Fibroblast of villous mesenchyme (primary cell): ENCODE results near the gene ZNG1C. TPM values are rescaled to one million over a fixed set of nuclear protein-coding genes. Genes with fewer than 3 reads are reported as not detected.
"Not testable (repeated sequence)": the region's sequence is repeated elsewhere in the genome, so short reads cannot be mapped to it uniquely, and the experiment has no call there.

Experiments
- DNase-seq: peaks from one replicate; pipeline ENCODE4 v3.0.0-alpha.2; 2010; ENCODE audit warnings: low read depth
- H3K4me3 ChIP-seq: 2 replicates; pipeline ENCODE4 v1.5.1; 2011; ENCODE audit warnings: low read depth, mild to moderate bottlenecking, low read length
- total RNA-seq: library from RNA; depleted of rRNA; stranded (reverse); fragments of >200 nt; gene quantifications from 2 replicates; pipeline ENCODE4 v1.2.3, GENCODE V29; 2012

Gene ZNG1C
- 17.7 and 21.6 TPM in 2 replicates for total RNA-seq

DNA sequence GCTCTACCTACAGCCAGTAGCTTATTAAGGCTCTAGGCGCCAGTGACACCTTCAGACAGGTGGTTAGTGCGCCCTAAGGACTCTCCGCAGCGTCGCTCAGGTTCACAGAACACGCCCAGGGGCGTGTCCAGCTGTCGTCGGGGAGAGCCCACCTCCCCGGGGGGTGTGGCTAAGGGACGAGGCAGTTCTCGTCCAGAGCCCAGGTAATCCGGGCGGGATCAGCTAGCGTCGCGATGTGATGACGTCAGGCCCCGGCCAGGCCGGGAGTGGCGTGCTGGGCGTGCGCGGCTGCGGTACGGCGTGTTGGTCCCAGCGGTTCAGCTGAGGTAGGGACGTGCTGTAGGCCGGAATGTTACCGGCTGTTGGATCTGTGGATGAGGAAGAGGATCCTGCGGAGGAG is at the start of gene ZNG1C:
TSS of gene ZNG1C (plus strand) at position 301 of the 400 bp plus-strand sequence. CDS start at position 350, 49 bp downstream.
- DNase-seq, H3K4me3 ChIP-seq: not testable (repeated sequence)

GRCh38 chr9:68242437-68242836 is 654 bp downstream of the ZNG1C start:
- not testable (repeated sequence) for H3K4me3 ChIP-seq

DNA sequence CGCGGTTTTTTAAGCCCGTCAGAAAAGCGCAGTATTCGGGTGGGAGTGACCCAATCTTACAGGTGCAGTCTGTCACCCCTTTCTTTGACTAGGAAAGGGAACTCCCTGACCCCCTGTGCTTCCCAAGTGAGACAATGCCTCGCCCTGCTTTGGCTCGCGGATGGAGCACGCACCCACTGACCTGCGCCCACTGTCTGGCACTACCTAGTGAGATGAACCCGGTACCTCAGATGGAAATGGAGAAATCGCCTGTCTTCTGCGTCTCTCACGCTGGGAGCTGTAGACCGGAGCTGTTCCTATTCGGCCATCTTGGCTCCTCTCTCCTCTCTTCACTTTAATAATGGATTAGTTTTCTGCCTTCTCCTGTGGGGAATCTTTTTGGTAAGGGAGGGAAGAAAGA is 39.3 kb downstream of the ZNG1C start:
- not testable (repeated sequence) for H3K4me3 ChIP-seq, DNase-seq

More at GRCh38 chr9:68242437-68242836, 654 bp downstream of the ZNG1C start:
- DNase-seq, result not testable (repeated sequence)

- not testable (repeated sequence) for H3K4me3 ChIP-seq, DNase-seq
Measured at GRCh38 chr9:68302567-68302966, 60.8 kb downstream of the ZNG1C start, which contains the start of gene FOXD4L3. Gene FOXD4L3, plus strand, starts transcription at chr9:68302867. Its CDS starts 85 bp downstream, at chr9:68302952.

DNA sequence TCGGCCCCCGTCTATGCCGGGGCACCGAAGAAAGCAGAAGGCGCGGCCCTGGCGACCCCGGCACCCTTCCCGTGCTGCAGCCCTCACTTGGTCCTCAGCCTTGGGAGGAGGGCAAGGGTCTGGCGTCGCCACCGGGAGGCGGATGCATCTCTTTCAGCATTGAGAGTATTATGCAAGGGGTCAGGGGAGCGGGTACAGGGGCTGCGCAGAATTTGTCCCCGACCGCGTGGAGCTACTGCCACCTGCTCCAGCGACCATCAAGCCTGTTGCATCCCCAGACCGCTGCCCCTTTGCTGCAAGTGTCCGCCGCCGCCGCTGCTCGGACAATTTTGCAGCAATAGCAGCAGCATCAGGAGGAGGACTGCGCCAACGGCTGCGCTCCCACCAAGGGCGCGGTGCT is 62.0 kb downstream of the ZNG1C start:
- not testable (repeated sequence) for H3K4me3 ChIP-seq

GRCh38 chr9:68304212-68304611 is 62.4 kb downstream of the ZNG1C start:
- not testable (repeated sequence) for DNase-seq, H3K4me3 ChIP-seq

More for the DNA sequence above, 62.0 kb downstream of the ZNG1C start:
- DNase-seq, result not testable (repeated sequence)

DNA sequence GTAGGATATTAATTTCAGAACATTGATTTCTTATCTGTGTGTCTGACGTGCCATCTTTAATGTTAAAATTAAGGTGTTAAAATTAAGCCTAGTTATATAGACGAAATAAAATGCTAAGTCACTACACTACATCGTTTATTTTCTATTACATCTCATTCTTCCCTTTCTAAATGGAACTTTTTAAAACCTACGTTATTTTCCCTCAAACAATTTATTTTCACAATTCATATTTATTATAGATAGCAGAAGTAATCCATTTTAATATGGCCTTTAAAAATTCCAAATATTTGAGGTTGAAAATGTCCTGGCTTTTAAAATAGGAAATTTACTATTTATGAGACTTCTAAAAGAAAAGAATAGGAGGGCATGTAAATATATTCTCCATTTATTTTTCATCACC is 63.0 kb downstream of the ZNG1C start:
- not testable (repeated sequence) for DNase-seq, H3K4me3 ChIP-seq

- not testable (repeated sequence) for DNase-seq, H3K4me3 ChIP-seq
Measured at GRCh38 chr9:68305680-68306285, 64.0 kb downstream of the ZNG1C start.

DNA sequence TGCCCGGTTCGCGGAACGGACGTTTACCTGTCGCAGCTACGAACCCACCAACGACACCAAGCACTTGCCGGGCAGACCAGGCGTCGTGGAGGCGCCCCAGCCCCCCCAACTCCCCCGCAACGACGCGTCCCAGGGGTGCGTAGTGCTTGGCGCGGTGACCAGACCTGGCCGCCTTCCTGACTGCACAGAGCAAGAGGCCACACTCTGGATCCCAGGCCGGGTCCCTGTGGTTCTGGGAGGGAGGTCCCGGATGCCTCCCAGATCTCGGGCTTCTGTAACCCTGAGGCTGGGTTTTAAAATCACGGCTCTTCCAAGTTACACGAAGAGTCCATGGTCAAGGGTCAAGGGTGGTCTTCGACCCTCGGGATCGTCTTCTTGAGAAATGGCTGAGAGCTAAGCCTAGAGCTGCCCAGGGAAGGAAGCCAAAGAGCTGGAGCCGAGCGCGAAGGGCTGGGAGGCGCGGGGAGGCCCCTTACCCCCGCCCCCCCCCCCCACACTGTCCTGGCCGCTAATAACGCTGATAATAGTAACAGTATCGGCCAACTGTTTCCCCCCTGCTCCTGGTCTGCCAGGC is 64.7 kb downstream of the ZNG1C start:
- DNase-seq, H3K4me3 ChIP-seq: not testable (repeated sequence)

GRCh38 chr9:68307127-68307526 is 65.3 kb downstream of the ZNG1C start:
- H3K4me3 ChIP-seq, DNase-seq: not testable (repeated sequence)

DNA sequence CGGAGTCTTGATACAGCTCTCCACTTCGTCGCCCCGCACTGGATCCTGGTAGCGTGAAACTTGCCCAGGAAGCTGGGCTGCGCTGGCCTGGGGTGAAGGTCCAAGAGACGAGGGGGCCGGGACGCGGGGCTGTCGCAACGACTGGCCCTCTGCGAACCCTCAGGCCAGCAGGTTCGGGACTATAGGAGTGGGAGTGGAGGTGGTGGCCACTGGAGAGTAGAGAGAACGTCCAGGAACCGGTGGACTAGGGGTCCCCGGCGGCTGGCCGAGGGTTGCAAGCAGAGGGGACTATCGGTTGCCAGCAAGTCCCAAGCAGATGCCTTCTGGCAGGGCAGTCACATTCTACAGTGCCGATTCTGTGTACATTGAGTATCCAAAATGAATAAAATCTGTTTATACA is 65.9 kb downstream of the ZNG1C start:
- H3K4me3 ChIP-seq, result not testable (repeated sequence)

GRCh38 chr9:68311208-68311607 is 69.4 kb downstream of the ZNG1C start:
- not testable (repeated sequence) for DNase-seq, H3K4me3 ChIP-seq

More for the DNA sequence above, 65.9 kb downstream of the ZNG1C start:
- DNase-seq, result not testable (repeated sequence)

GRCh38 chr9:68318209-68318608 is 76.4 kb downstream of the ZNG1C start:
- H3K4me3 ChIP-seq, DNase-seq: not testable (repeated sequence)

GRCh38 chr9:68323749-68324148 is 82.0 kb downstream of the ZNG1C start:
- not testable (repeated sequence) for H3K4me3 ChIP-seq, DNase-seq

GRCh38 chr9:68324518-68324917 is 82.7 kb downstream of the ZNG1C start:
- not testable (repeated sequence) for H3K4me3 ChIP-seq, DNase-seq

DNA sequence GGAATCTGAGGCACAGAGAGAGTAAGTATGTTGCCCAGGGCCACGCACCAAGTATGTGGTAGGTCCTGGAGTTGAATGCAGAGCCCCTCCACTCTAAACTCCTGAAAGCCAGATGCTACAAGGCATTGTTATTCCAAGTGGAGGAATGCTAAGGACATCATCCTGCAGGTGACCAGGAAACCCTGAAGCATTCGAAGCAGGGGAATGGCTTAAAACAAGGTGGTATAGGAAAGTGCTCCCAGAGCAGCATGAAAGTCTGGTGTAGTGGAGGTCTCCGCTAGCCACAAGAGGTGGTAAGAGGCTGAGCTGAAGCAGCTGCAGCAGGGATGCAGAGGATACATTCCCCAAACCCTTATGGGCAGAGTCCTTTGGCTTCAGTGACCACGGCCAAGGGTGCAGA is 87.3 kb downstream of the ZNG1C start:
- not testable (repeated sequence) for DNase-seq, H3K4me3 ChIP-seq

GRCh38 chr9:68330531-68331173 is 88.9 kb downstream of the ZNG1C start:
- not testable (repeated sequence) for H3K4me3 ChIP-seq, DNase-seq

- not testable (repeated sequence) for DNase-seq, H3K4me3 ChIP-seq
Measured at GRCh38 chr9:68332122-68332521, 90.3 kb downstream of the ZNG1C start.

- H3K4me3 ChIP-seq, DNase-seq: not testable (repeated sequence)
Measured at GRCh38 chr9:68335935-68336334, 94.2 kb downstream of the ZNG1C start.
